ENCODE results near the gene IFIT3.

- TF ChIP-seq, protein P1, sequence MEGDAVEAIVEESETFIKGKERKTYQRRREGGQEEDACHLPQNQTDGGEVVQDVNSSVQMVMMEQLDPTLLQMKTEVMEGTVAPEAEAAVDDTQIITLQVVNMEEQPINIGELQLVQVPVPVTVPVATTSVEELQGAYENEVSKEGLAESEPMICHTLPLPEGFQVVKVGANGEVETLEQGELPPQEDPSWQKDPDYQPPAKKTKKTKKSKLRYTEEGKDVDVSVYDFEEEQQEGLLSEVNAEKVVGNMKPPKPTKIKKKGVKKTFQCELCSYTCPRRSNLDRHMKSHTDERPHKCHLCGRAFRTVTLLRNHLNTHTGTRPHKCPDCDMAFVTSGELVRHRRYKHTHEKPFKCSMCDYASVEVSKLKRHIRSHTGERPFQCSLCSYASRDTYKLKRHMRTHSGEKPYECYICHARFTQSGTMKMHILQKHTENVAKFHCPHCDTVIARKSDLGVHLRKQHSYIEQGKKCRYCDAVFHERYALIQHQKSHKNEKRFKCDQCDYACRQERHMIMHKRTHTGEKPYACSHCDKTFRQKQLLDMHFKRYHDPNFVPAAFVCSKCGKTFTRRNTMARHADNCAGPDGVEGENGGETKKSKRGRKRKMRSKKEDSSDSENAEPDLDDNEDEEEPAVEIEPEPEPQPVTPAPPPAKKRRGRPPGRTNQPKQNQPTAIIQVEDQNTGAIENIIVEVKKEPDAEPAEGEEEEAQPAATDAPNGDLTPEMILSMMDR (conservative IDR thresholded peaks at IDR 0.05) = no peak
- no peak for TF ChIP-seq EZH2 (IDR thresholded peaks at IDR 0.05; ENCODE audit: low read depth)
These were observed 17.7 kb downstream of the IFIT3 start for GRCh38 chr10:89345367-89346000.
